GM13977 (cell line): ENCODE measurements around the gene DNMT3A.
A peak's percentile ranks its signal among the peaks of the same experiment; 100 is the strongest.

Source experiments
- DNase-seq: peaks from one replicate; pipeline ENCODE4 v3.0.0; 2012; ENCODE audit warnings: low spot score
- CTCF ChIP-seq: IDR thresholded peaks from 2 replicates; pipeline ENCODE4 v1.5.1; 2012; ENCODE audit warnings: mild to moderate bottlenecking, control low read depth; ENCODE audit not compliant: insufficient read depth; ENCODE audit errors: extremely low read depth, missing control alignments
- in situ Hi-C: fragments of 300-500 bp; cut with MboI; formaldehyde crosslinking; loops from one replicate; pipeline ENCODE4 v1.12.0; 2022; ENCODE audit warnings: low sequenced_read_pairs, low pct_unique_long_range_greater_than_20kb, mixed read lengths, inconsistent platforms; ENCODE audit not compliant: unreplicated experiment

The DNMT3A gene

DNA sequence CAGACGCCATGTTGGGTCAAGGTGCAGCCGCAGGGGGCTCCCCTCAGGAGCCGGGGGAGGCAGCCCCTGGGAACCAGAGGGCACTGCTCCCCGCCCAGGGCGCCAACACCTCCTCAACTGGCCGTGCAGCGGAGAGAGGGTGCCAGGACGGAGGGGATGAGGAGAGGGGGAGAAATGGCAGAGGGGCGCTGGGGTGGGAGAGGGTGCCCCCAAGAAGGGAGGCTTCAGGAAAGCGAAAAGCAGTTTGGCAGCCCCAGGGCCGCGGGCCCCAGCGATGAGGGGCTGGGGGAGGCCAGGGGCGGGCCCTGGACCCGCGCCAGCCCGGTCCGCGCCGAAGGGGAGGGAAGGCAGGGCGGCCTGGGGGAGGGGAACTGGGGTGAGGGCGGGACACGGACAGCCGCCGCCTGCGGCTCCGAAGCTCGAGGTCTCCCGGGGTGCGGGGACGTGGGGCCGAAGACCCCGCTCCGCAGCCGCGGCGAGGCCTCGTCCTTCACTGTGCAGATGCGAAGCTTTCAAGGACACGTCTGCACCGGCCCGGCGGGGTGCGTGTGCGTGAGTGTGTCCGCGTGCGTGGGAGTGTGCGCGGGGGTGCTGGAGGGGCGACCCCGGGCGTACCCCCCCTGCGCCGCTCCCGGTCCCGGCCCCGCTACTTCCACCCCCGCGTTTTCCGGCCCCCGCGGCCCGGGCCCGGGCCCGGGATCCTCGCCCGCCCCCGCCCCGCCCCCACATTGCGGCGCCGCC lies 1.4 kb downstream of the DNMT3A start:
- in situ Hi-C loops, result no loop called here
- peak; percentile 60 for DNase-seq
- TF ChIP-seq CTCF, result no peak

DNA sequence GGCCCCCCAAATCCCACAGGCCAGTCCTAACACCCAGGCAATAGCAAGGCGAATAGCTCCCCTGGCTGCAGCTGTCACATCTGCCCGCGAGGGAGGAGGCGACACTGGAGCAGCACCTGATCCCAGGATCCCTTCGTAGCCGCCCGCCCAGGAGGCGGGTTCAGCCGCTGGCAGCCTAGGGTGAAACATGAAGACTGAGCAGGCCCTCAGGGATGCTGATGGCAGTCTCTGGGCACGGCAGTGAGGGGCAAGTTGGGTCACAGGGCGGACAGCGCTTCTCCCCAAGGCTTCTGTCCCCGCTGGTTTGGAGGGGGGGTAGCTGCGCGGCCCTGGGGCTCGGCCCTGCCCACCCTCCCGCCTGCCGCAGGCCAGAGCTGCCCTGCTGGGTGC lies 1.9 kb downstream of the DNMT3A start:
- DNase-seq, result no peak
- no peak for TF ChIP-seq CTCF
- in situ Hi-C loops, result no loop called here

- no peak for DNase-seq
- TF ChIP-seq CTCF, result no peak
- in situ Hi-C loops, result no loop called here
These were observed 2.5 kb downstream of the DNMT3A start for GRCh38 chr2:25339211-25339674.

- DNase-seq, result no peak
- in situ Hi-C loops, result no loop called here
These were observed 3.3 kb downstream of the DNMT3A start for GRCh38 chr2:25338401-25338800.

DNA sequence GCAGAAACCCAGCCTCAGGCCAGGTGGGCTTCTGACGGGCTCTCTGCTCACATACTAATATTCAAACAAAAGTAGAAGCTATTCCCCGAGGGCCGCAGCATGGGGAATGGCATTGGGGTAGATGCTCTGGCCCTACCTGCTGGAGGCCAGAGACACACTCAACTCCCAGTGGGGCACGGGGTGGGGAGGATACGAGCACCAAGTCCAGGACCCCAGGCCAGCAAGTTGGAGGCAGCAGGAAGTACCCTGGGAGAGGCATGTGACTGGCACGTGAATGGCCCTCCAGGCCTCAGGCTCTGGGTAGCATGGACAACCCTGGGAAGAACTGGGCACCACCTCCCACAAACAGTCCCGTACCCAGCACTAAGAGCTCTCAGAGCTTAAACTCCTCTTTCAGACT lies 3.8 kb downstream of the DNMT3A start:
- TF ChIP-seq CTCF, result no peak
- no peak for DNase-seq
- in situ Hi-C loops, result no loop called here

More at GRCh38 chr2:25338401-25338800, 3.3 kb downstream of the DNMT3A start:
- TF ChIP-seq CTCF, result no peak

DNA sequence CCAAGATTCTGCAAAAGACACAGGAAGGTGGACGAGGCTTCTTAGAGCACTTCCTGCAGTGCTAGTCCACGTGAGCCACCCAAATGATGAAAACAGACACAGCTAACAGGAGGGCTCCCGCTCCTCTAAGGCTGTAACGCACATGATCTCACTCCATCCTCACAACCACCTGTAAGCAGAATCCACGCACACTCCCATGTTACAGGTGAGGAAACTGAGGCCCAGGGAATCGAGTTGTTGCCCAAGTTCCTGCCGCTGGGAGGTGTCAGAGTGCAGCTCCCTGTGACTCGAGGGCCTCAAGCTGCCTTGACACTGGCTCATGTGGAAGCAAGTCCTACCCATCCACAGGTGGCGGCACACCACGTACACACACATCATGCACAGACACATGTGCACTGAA lies 4.4 kb downstream of the DNMT3A start:
- in situ Hi-C loops, result no loop called here
- DNase-seq, result no peak
- TF ChIP-seq CTCF, result no peak
